HEK293 (cell line): Measurements from ENCODE around the gene LIN52.

Source experiments
- CTCF ChIA-PET: fragments of 350-600 bp; formaldehyde crosslinking; extraction: SDS; loops from one replicate; lab custom pipeline; 2021; ENCODE audit warnings: antibody characterized with exemption; lab: Yijun Ruan, JAX
- POLR2A ChIA-PET: fragments of 300-600 bp; formaldehyde crosslinking; extraction: SDS; loops from one replicate; lab custom pipeline; 2020; ENCODE audit warnings: antibody characterized with exemption, inconsistent platforms; lab: Yijun Ruan, JAX
- H3K27ac ChIP-seq: fragments of 200-500 bp; sonication (Bioruptor generic); 2 replicates; pipeline ENCODE4 v1.5.1; 2014; ENCODE audit warnings: low read depth, low read length, control low read depth, inconsistent platforms; ENCODE audit errors: extremely low read depth
- H3K36me3 ChIP-seq, 2 experiments: fragments of 200-500 bp in 1 of 2; sonication (Bioruptor generic) in 1 of 2; 1 replicate in 1 of 2; 2 replicates in 1 of 2; pipeline ENCODE4 v1.5.1; 2014 to 2017; ENCODE audit warnings: inconsistent platforms in 2 of 2, low read length in 2 of 2; ENCODE audit not compliant: control insufficient read depth in 2 of 2, insufficient read depth in 1 of 2
- H3K4me1 ChIP-seq: fragments of 200-500 bp; sonication (Bioruptor generic); 2 replicates; pipeline ENCODE4 v1.5.1; 2014; ENCODE audit warnings: mild to moderate bottlenecking, low read length, inconsistent platforms; ENCODE audit not compliant: control insufficient read depth, insufficient read depth
- H3K4me3 ChIP-seq: 2 replicates; pipeline ENCODE4 v1.5.1; 2011; ENCODE audit warnings: low read depth, mild to moderate bottlenecking, control low read depth, low read length, moderate library complexity
- H3K9me3 ChIP-seq: fragments of 200-500 bp; sonication (Bioruptor generic); 2 replicates; pipeline ENCODE4 v1.5.1; 2014; ENCODE audit warnings: low read depth, low read length, inconsistent platforms; ENCODE audit not compliant: control insufficient read depth, insufficient read depth
- GLIS1 ChIP-seq: fragments of 450-650 bp; formaldehyde crosslinking; IDR thresholded peaks from 2 replicates; pipeline ENCODE4 v1.5.1; 2016; ENCODE audit warnings: missing biosample characterization, missing genetic modification characterization
- MEIS1 ChIP-seq: sonication (generic); formaldehyde crosslinking; IDR thresholded peaks from 2 replicates; pipeline ENCODE4 v1.8.1; 2022; ENCODE audit warnings: missing genetic modification reagents, mild to moderate bottlenecking, borderline replicate concordance
- PRDM10 ChIP-seq: fragments of 450-650 bp; formaldehyde crosslinking; IDR thresholded peaks from 2 replicates; pipeline ENCODE4 v1.5.1; 2016; ENCODE audit warnings: missing biosample characterization, missing genetic modification characterization
- TRIM28 ChIP-seq: IDR thresholded peaks from 2 replicates; pipeline ENCODE4 v1.6.1; 2011; ENCODE audit warnings: low read length, control low read depth, borderline replicate concordance
- ZBTB6 ChIP-seq: fragments of 450-650 bp; formaldehyde crosslinking; IDR thresholded peaks from 2 replicates; pipeline ENCODE4 v1.5.1; 2017; ENCODE audit warnings: missing biosample characterization, missing genetic modification characterization
- ZFP3 ChIP-seq: fragments of 450-650 bp; formaldehyde crosslinking; IDR thresholded peaks from 2 replicates; pipeline ENCODE4 v1.5.1; 2016; ENCODE audit warnings: low read depth, missing biosample characterization, missing genetic modification characterization
- ZNF2 ChIP-seq: fragments of 450-650 bp; formaldehyde crosslinking; IDR thresholded peaks from 2 replicates; pipeline ENCODE4 v1.5.1; 2016; ENCODE audit warnings: missing biosample characterization, missing genetic modification characterization
- ZNF221 ChIP-seq: fragments of 450-650 bp; formaldehyde crosslinking; IDR thresholded peaks from 2 replicates; pipeline ENCODE4 v1.5.1; 2017; ENCODE audit warnings: missing biosample characterization, missing genetic modification characterization, borderline replicate concordance
- ZNF26 ChIP-seq: fragments of 450-650 bp; formaldehyde crosslinking; IDR thresholded peaks from 2 replicates; pipeline ENCODE4 v1.5.1; 2016; ENCODE audit warnings: missing biosample characterization, missing genetic modification characterization
- ZNF398 ChIP-seq: fragments of 450-650 bp; formaldehyde crosslinking; IDR thresholded peaks from 2 replicates; pipeline ENCODE4 v1.5.1; 2017; ENCODE audit warnings: missing biosample characterization, missing genetic modification characterization
- ZNF449 ChIP-seq: fragments of 450-650 bp; formaldehyde crosslinking; IDR thresholded peaks from 2 replicates; pipeline ENCODE4 v1.5.1; 2017; ENCODE audit warnings: missing biosample characterization, mild to moderate bottlenecking, missing genetic modification characterization, moderate library complexity
- ZNF510 ChIP-seq: fragments of 450-650 bp; formaldehyde crosslinking; IDR thresholded peaks from 2 replicates; pipeline ENCODE4 v1.5.1; 2018; ENCODE audit warnings: mild to moderate bottlenecking, missing genetic modification characterization, missing biosample characterization; ENCODE audit not compliant: insufficient replicate concordance

Gene LIN52

GRCh38 chr14:74238974-74239847, 154.5 kb downstream of the LIN52 start, which contains the start of gene VSX2:
Gene VSX2, plus strand, starts transcription at chr14:74239449. Its CDS starts 113 bp downstream, at chr14:74239562.
- TF ChIP-seq ZNF26 (tag by site-specific recombination), result no peak
- no peak for TF ChIP-seq ZNF2
- TF ChIP-seq, all 188 proteins: peak for 0
- Histone ChIP-seq H3K4me3 (no peak within 1 kb of the TSS), H3K27ac (no peak within 1 kb of the TSS), H3K9me3 (no peaks in the 10 kb centered on the region), H3K4me1 (no peaks in the 10 kb centered on the region), H3K36me3 (no peaks in the 10 kb centered on the region)
- ChIA-PET CTCF (interaction anchor here (0.6 to 2.1 kb wide), 5 partner anchors 18 to 127 kb away, joined by 3 to 6 read pairs (median 4); no protein-coding TSS in a partner anchor), POLR2A (no interaction called here)

- Histone ChIP-seq H3K4me3 (no peak overlapping the region), H3K27ac (no peak overlapping the region), H3K4me1 (no peaks in the 10 kb centered on the region), H3K36me3 (no peaks in the 10 kb centered on the region), H3K9me3 (no peaks in the 10 kb centered on the region)
- ChIA-PET POLR2A (no interaction called here), CTCF (interaction anchor here (0.8 to 0.9 kb wide), 3 partner anchors 11 to 91 kb away, joined by 3 to 5 read pairs (median 3); no protein-coding TSS in a partner anchor)
- TF ChIP-seq TRIM28, result no peak
- TF ChIP-seq MEIS1 (CRISPR knock-in tag), result no peak
- TF ChIP-seq ZBTB6 (tag by site-specific recombination), result no peak
- no peak for TF ChIP-seq ZNF398 (tag by site-specific recombination)
- TF ChIP-seq ZFP3 (tag by site-specific recombination), result no peak
- TF ChIP-seq GLIS1 (tag by site-specific recombination), result no peak
- no peak for TF ChIP-seq ZNF510 (tag by site-specific recombination)
Measured at GRCh38 chr14:74239848-74240793, 155.4 kb downstream of the LIN52 start.

- Histone ChIP-seq H3K4me3 (no peak overlapping the region; the same call in 1 of the 2 replicates), H3K27ac (no peak overlapping the region)
- CTCF ChIA-PET, result interaction anchor here (0.8 to 0.9 kb wide), 2 partner anchors 10 to 85 kb away, joined by 3 to 5 read pairs; no protein-coding TSS in a partner anchor
Measured at GRCh38 chr14:74240794-74241651, 156.3 kb downstream of the LIN52 start.

More at GRCh38 chr14:74240794-74241651, 156.3 kb downstream of the LIN52 start:
- POLR2A ChIA-PET, result no interaction called here
- Histone ChIP-seq H3K9me3 (no peaks in the 10 kb centered on the region), H3K36me3 (no peaks in the 10 kb centered on the region), H3K4me1 (no peaks in the 10 kb centered on the region)
- TF ChIP-seq ZNF449 (tag by site-specific recombination) (no peak), ZNF221 (no peak), PRDM10 (tag by site-specific recombination) (no peak)
